22Rv1 (cell line): ENCODE data around the gene SPANXD.

Experiments used
- ZFX ChIP-seq: fragments of 450-650 bp; IDR thresholded peaks from 2 replicates; pipeline ENCODE4 v1.6.1; 2017; ENCODE audit warnings: antibody characterized with exemption, borderline replicate concordance
- TF ChIP-seq, protein P1 (sequence below): fragments of 450-650 bp; IDR thresholded peaks from 2 replicates; pipeline ENCODE4 v1.5.1; 2017; ENCODE audit warnings: mild to moderate bottlenecking

GRCh38 chrX:141714680-141715079 lies 16.1 kb upstream of the SPANXD start:
- TF ChIP-seq, protein P1, sequence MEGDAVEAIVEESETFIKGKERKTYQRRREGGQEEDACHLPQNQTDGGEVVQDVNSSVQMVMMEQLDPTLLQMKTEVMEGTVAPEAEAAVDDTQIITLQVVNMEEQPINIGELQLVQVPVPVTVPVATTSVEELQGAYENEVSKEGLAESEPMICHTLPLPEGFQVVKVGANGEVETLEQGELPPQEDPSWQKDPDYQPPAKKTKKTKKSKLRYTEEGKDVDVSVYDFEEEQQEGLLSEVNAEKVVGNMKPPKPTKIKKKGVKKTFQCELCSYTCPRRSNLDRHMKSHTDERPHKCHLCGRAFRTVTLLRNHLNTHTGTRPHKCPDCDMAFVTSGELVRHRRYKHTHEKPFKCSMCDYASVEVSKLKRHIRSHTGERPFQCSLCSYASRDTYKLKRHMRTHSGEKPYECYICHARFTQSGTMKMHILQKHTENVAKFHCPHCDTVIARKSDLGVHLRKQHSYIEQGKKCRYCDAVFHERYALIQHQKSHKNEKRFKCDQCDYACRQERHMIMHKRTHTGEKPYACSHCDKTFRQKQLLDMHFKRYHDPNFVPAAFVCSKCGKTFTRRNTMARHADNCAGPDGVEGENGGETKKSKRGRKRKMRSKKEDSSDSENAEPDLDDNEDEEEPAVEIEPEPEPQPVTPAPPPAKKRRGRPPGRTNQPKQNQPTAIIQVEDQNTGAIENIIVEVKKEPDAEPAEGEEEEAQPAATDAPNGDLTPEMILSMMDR = no peak
- TF ChIP-seq ZFX = no peak
